WERI-Rb-1 (cell line): ENCODE data around the gene ATP11A.

Experiments used
- DNase-seq: peaks from one replicate; pipeline ENCODE4 v3.0.0-alpha.2; 2020
- H3K27ac ChIP-seq: fragments of 250-450 bp; sonication (Bioruptor Pico); 2 replicates; pipeline ENCODE4 v1.5.1; 2020; ENCODE audit warnings: mild to moderate bottlenecking, moderate library complexity
- H3K27me3 ChIP-seq: fragments of 250-450 bp; sonication (Bioruptor Pico); 2 replicates; pipeline ENCODE4 v1.5.1; 2021; ENCODE audit warnings: mild to moderate bottlenecking, low read depth, moderate library complexity; ENCODE audit not compliant: insufficient read depth, severe bottlenecking
- H3K36me3 ChIP-seq: fragments of 250-450 bp; sonication (Bioruptor Pico); 2 replicates; pipeline ENCODE4 v1.5.1; 2020; ENCODE audit warnings: mild to moderate bottlenecking, moderate library complexity
- H3K4me3 ChIP-seq: 2 replicates; pipeline ENCODE4 v1.5.1; 2011; ENCODE audit warnings: low read depth, mild to moderate bottlenecking, control low read depth, low read length
- H3K9me3 ChIP-seq: fragments of 250-450 bp; sonication (Bioruptor Pico); 2 replicates; pipeline ENCODE4 v1.5.1; 2021; ENCODE audit warnings: mild to moderate bottlenecking, moderate library complexity; ENCODE audit not compliant: severe bottlenecking
- TF ChIP-seq, protein P1 (sequence below): IDR thresholded peaks from 2 replicates; pipeline ENCODE4 v1.5.1; 2011; ENCODE audit warnings: low read depth, mild to moderate bottlenecking, control low read depth, inconsistent platforms, low read length

Gene ATP11A

DNA sequence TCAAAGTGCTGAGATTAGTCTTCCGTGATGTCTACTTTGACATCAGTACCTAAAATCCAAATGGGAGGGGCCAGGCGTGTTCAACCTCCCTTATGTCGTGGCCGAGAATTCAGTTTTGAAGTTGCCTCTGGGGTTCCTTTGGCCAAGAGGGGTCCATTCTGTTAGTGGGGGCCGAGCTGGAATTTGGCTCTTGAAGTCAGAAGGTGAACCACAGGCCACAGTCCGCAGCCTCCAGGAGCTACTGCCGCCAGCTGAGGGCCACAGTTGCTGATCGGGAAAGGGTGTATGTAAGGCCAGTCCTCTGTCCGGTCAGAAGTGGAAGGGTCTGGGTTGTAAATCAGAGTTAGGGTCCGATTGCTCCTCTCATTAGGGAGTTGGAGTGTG, 31.0 kb downstream of the ATP11A start:
- Histone ChIP-seq H3K9me3 (no peaks in the 10 kb centered on the region), H3K4me3 (no peak overlapping the region), H3K27me3 (no peaks in the 10 kb centered on the region), H3K27ac (no peak overlapping the region), H3K36me3 (peaks cover 3% of the 10 kb centered on the region)
- DNase-seq, result no peak
- TF ChIP-seq, protein P1, sequence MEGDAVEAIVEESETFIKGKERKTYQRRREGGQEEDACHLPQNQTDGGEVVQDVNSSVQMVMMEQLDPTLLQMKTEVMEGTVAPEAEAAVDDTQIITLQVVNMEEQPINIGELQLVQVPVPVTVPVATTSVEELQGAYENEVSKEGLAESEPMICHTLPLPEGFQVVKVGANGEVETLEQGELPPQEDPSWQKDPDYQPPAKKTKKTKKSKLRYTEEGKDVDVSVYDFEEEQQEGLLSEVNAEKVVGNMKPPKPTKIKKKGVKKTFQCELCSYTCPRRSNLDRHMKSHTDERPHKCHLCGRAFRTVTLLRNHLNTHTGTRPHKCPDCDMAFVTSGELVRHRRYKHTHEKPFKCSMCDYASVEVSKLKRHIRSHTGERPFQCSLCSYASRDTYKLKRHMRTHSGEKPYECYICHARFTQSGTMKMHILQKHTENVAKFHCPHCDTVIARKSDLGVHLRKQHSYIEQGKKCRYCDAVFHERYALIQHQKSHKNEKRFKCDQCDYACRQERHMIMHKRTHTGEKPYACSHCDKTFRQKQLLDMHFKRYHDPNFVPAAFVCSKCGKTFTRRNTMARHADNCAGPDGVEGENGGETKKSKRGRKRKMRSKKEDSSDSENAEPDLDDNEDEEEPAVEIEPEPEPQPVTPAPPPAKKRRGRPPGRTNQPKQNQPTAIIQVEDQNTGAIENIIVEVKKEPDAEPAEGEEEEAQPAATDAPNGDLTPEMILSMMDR, result no peak

- DNase-seq, result no peak
- H3K4me3 ChIP-seq, result no peak overlapping the region
- H3K27me3 ChIP-seq, result no peaks in the 10 kb centered on the region
- H3K9me3 ChIP-seq, result no peaks in the 10 kb centered on the region
- peaks cover 3% of the 10 kb centered on the region for H3K36me3 ChIP-seq
- TF ChIP-seq, protein P1, result no peak
- H3K27ac ChIP-seq, result no peak overlapping the region
These were observed 31.6 kb downstream of the ATP11A start for GRCh38 chr13:112721198-112722104.

- Histone ChIP-seq H3K27ac (no peak overlapping the region), H3K4me3 (no peak overlapping the region), H3K9me3 (no peaks in the 10 kb centered on the region), H3K27me3 (no peaks in the 10 kb centered on the region), H3K36me3 (peaks cover 3% of the 10 kb centered on the region)
- no peak for DNase-seq
- TF ChIP-seq, protein P1, result no peak
These were observed 32.8 kb downstream of the ATP11A start for GRCh38 chr13:112722433-112723263.

- TF ChIP-seq, protein P1, result no peak
- Histone ChIP-seq H3K4me3 (no peak overlapping the region), H3K36me3 (peaks cover 3% of the 10 kb centered on the region), H3K27me3 (no peaks in the 10 kb centered on the region), H3K27ac (no peak overlapping the region), H3K9me3 (no peaks in the 10 kb centered on the region)
- DNase-seq, result no peak
These were observed 33.9 kb downstream of the ATP11A start for GRCh38 chr13:112723771-112724170.

DNA sequence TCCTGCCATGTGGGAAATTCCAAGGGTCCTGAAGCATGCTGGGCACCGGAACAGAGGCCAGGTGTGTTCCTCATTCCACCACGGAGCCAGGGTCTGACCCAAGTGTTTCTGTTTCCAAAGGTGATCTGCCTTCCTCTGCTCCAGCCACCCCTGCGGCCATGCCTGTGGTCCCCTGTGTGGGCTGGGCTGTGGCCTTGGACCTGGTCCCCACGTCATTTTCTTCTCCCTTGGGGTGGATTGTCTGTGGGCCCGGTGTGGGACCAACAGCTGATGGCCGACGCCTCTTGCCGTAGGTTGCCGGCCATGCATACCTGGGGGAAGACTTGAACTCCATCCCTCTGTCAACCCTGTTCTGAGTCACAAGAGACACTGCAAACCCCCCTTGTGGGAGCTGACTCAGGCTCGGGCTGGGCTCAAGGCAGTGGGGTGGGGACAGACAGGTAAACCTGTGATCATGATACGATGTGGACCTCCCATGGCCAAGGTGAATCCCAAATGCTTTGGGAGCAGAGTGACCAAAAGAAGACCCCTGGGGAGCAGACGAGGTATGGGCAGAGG, 35.0 kb downstream of the ATP11A start:
- Histone ChIP-seq H3K36me3 (no peaks in the 10 kb centered on the region; the same call in 1 of the 2 replicates), H3K27me3 (no peaks in the 10 kb centered on the region), H3K4me3 (no peak overlapping the region), H3K9me3 (no peaks in the 10 kb centered on the region), H3K27ac (no peak overlapping the region)
- TF ChIP-seq, protein P1, result no peak
- DNase-seq, result no peak
